Measurements from ENCODE around the gene TLCD3A.
"Not testable (repeated sequence)": the region's sequence is repeated elsewhere in the genome, so short reads cannot be mapped to it uniquely, and the experiment has no call there.

TLCD3A gene

DNA sequence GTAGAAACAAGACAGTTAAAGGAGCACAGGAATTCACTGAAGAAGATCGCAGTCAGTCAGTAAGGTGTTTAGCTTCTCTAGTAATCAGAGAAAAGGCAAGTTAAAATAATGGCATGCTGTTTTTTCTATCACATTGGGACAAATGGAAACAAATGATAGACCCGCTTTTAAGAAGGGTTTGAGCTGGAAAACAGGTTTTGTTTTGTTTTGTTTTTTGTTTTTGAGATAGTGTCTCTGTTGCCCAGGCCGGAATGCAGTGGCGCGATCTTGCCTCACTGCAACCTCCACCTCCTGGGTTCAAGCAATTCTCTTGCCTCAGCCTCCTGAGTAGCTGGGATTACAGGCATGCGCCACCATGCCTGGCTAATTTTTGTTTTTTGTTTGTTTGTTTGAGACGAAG, 53.5 kb downstream of the TLCD3A start:
- not testable (repeated sequence) for H3K4me3 Mint-ChIP-seq, H3K9me3 Mint-ChIP-seq, ATAC-seq, H3K27me3 Mint-ChIP-seq, H3K27ac Mint-ChIP-seq
- H3K36me3 Mint-ChIP-seq = peaks cover 35% of the 10 kb centered on the region
- H3K4me1 Mint-ChIP-seq = peaks cover 32% of the 10 kb centered on the region

- ATAC-seq = no peak
- Mint-ChIP-seq H3K36me3 (peaks cover 33% of the 10 kb centered on the region), H3K4me3 (no peak overlapping the region), H3K27me3 (no peaks in the 10 kb centered on the region), H3K4me1 (peaks cover 17% of the 10 kb centered on the region), H3K27ac (no peak overlapping the region), H3K9me3 (no peaks in the 10 kb centered on the region)
Measured at GRCh38 chr17:787641-788221, 55.3 kb downstream of the TLCD3A start.

DNA sequence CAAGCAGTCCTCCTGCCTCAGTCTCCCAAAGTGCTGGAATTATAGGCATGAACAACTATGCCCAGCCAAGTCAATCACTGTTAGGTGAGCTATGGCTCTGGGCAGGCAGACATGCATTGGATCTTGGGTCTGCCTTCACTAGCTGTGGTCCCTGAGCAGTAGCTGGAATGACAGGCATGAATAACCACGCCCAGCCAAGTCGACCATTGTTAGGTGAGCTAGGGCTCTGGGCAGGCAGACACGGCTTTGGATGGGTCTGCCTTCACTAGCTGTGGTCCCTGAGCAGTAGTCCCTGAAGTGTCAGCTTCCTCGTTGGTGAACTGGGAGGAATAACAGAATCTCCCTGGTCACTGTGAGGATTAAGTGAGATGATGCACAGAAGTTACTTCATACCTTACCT, 56.2 kb downstream of the TLCD3A start:
- Mint-ChIP-seq H3K9me3 (no peaks in the 10 kb centered on the region), H3K27me3 (no peaks in the 10 kb centered on the region), H3K36me3 (peaks cover 33% of the 10 kb centered on the region), H3K4me3 (no peak overlapping the region), H3K4me1 (peaks cover 13% of the 10 kb centered on the region), H3K27ac (no peak overlapping the region)
- ATAC-seq = no peak

DNA sequence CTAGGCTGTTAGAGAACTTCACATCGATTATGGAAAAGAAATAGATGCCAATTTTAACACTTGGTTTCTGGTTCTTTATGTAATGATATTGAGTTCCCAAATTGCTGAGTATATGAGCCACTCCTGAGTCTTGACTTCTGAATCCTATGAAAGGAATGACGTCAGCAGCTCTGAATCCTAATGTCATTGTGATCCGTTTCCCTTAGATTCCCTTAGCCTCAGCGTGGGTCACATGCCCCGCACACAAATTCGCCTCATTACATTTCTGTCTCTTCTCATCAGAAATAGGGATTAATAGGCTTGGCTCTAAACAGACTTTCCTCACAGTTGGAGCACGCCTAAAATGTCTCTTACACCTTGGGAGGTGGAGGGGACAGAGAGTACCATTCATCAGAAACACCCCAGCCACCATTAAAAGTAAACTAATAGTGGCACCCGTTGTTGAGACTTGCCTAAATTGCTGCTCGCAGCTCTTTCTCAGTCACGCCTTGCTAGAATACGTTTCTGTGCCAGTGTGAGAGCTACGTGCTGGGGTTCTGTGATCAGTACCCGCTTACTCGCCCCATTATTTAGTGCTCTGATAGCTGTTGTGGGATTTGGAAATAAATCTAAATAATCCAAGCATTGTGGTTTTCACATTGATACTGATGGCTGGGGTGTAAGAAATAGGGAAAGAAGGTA, 56.9 kb downstream of the TLCD3A start:
- Mint-ChIP-seq H3K36me3 (peaks cover 33% of the 10 kb centered on the region), H3K9me3 (no peaks in the 10 kb centered on the region)

GRCh38 chr17:789931-790873, 57.8 kb downstream of the TLCD3A start:
- not testable (repeated sequence) for ATAC-seq, H3K4me1 Mint-ChIP-seq, H3K27ac Mint-ChIP-seq, H3K4me3 Mint-ChIP-seq, H3K9me3 Mint-ChIP-seq, H3K27me3 Mint-ChIP-seq
- H3K36me3 Mint-ChIP-seq = peaks cover 33% of the 10 kb centered on the region

More for the DNA sequence above, 56.9 kb downstream of the TLCD3A start:
- no peak overlapping the region for H3K4me3 Mint-ChIP-seq
- peaks cover 6% of the 10 kb centered on the region for H3K4me1 Mint-ChIP-seq
- H3K27ac Mint-ChIP-seq = no peak overlapping the region
- ATAC-seq = no peak
- H3K27me3 Mint-ChIP-seq = no peaks in the 10 kb centered on the region

DNA sequence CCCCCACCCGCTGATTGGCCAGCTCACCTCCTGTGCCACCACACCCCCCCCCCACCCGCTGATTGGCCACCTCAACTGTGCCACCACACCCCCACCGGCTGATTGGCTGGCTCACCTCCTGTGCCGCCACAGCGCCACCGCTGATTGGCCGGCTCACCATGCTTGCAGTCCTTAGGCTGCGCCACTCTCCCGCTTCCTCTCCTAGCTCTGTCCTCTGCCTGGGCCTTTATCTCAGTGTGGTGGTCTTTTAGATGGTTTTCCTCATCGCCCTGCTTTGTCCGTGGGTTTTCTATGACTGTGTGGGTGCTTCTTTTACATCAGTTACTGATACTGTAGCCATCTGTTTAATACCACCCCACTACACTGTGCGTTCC, 58.5 kb downstream of the TLCD3A start:
- H3K27ac Mint-ChIP-seq, H3K27me3 Mint-ChIP-seq: not testable (repeated sequence)
- peaks cover 33% of the 10 kb centered on the region for H3K36me3 Mint-ChIP-seq

DNA sequence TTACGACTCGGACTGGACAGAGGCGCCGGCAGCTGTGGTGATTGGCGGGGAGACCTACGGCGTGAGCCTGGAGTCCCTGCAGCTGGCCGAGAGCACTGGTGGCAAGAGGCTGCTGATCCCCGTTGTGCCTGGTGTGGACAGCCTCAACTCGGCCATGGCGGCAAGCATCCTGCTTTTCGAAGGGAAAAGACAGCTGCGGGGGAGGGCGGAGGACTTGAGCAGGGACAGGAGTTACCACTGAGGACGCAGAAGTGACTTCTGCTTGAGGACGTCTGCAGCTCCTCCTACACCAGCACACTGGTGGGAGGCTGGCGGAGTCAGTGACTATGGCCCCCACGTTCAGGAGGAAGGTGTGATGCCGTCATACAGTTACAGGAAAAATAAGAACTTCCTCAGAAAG, 59.4 kb downstream of the TLCD3A start:
- no peak overlapping the region for H3K4me3 Mint-ChIP-seq
- no peak overlapping the region for H3K27ac Mint-ChIP-seq
- peaks cover 28% of the 10 kb centered on the region for H3K36me3 Mint-ChIP-seq
- ATAC-seq = no peak
- no peaks in the 10 kb centered on the region for H3K9me3 Mint-ChIP-seq
- H3K27me3 Mint-ChIP-seq = no peaks in the 10 kb centered on the region
- H3K4me1 Mint-ChIP-seq = peaks cover 6% of the 10 kb centered on the region

More for the DNA sequence above, 58.5 kb downstream of the TLCD3A start:
- not testable (repeated sequence) for H3K9me3 Mint-ChIP-seq, H3K4me3 Mint-ChIP-seq, H3K4me1 Mint-ChIP-seq, ATAC-seq

DNA sequence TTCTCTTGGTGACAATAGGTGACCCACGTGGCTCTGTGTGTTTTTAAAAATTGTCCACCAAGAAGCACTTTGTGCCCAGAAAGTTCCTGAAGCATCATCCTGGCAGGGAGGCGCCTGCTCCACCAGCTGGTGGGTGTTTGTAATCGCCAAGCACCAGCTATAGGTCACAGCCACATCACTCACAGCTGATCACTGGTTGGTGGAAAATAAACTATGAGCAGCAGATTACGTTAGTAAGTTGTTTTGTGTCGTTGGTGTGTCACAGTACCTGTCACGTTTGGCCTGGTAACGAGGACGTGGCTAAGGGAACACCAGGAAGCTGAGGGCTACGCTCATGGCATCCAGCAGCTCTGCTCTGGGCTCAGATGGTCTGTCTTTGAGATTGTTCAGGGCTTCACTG, 59.9 kb downstream of the TLCD3A start:
- Mint-ChIP-seq H3K36me3 (peaks cover 24% of the 10 kb centered on the region), H3K27ac (no peak overlapping the region), H3K4me3 (no peak overlapping the region)

More for the DNA sequence above, 59.9 kb downstream of the TLCD3A start:
- H3K4me1 Mint-ChIP-seq = peaks cover 6% of the 10 kb centered on the region
- ATAC-seq = no peak
- H3K27me3 Mint-ChIP-seq = no peaks in the 10 kb centered on the region
- H3K9me3 Mint-ChIP-seq = no peaks in the 10 kb centered on the region
